Stimulated activated naive CD4-positive, alpha-beta T cell treated with Interleukin-2 at 50 U/mL for 16 hours (primary cell): ENCODE data around the gene IFT22.
"Not testable (repeated sequence)": the region's sequence is repeated elsewhere in the genome, so short reads cannot be mapped to it uniquely, and the experiment has no call there.

Experiments
- DNase-seq: peaks from one replicate; lab custom pipeline; 2025; lab: John Stamatoyannopoulos, UW

The IFT22 gene

GRCh38 chr7:101321491-101322401 lies at the start of gene IFT22:
Gene IFT22, minus strand, starts transcription at chr7:101321812. Its CDS starts 103 bp downstream, at chr7:101321709.
- DNase-seq, result peak; percentile 81

- no peak for DNase-seq
Observed at GRCh38 chr7:101370836-101371235, 49.2 kb upstream of the IFT22 start.

GRCh38 chr7:101368422-101369165 lies 47.0 kb upstream of the IFT22 start:
- no peak for DNase-seq

GRCh38 chr7:101367676-101368075 lies 46.1 kb upstream of the IFT22 start:
- DNase-seq, result no peak

GRCh38 chr7:101365956-101366355 lies 44.3 kb upstream of the IFT22 start:
- no peak for DNase-seq

- DNase-seq, result peak; percentile 49
Observed at GRCh38 chr7:101363734-101364374, 42.2 kb upstream of the IFT22 start.

GRCh38 chr7:101363196-101363733 lies 41.7 kb upstream of the IFT22 start:
- no peak for DNase-seq

GRCh38 chr7:101362334-101363195 lies 41.0 kb upstream of the IFT22 start, which contains the start of gene COL26A1:
Gene COL26A1, plus strand, starts transcription at chr7:101362875. Its CDS starts 158 bp downstream, at chr7:101363033.
- DNase-seq, result no peak

GRCh38 chr7:101357433-101357832 lies 35.8 kb upstream of the IFT22 start:
- no peak for DNase-seq

- no peak for DNase-seq
Observed at GRCh38 chr7:101352920-101353308, 31.3 kb upstream of the IFT22 start.

GRCh38 chr7:101349300-101349699 lies 27.7 kb upstream of the IFT22 start:
- not testable (repeated sequence) for DNase-seq

- not testable (repeated sequence) for DNase-seq
Observed at GRCh38 chr7:101348456-101349067, 26.9 kb upstream of the IFT22 start.

GRCh38 chr7:101347477-101347876 lies 25.9 kb upstream of the IFT22 start:
- no peak for DNase-seq

GRCh38 chr7:101342892-101343291 lies 21.3 kb upstream of the IFT22 start:
- no peak for DNase-seq

GRCh38 chr7:101340379-101340778 lies 18.8 kb upstream of the IFT22 start:
- DNase-seq, result no peak

- no peak for DNase-seq
Observed at GRCh38 chr7:101333912-101334311, 12.3 kb upstream of the IFT22 start.

- DNase-seq, result no peak
Observed at GRCh38 chr7:101332026-101332425, 10.4 kb upstream of the IFT22 start.

- no peak for DNase-seq
Observed at GRCh38 chr7:101330011-101330484, 8.4 kb upstream of the IFT22 start.

- no peak for DNase-seq
Observed at GRCh38 chr7:101328159-101328558, 6.5 kb upstream of the IFT22 start.

GRCh38 chr7:101319401-101319800 lies 2.2 kb downstream of the IFT22 start:
- DNase-seq, result no peak

- DNase-seq, result peak; percentile 25
Observed at GRCh38 chr7:101315336-101315735, 6.3 kb downstream of the IFT22 start.
